OCI-LY3 (cell line): ENCODE measurements around the gene KAT7.

Source experiments
- EZH2phosphoT487 ChIP-seq: fragments of 200-600 bp; shearing (Covaris generic); IDR thresholded peaks from 2 replicates; pipeline ENCODE4 v1.6.1; 2018; ENCODE audit warnings: antibody characterized with exemption, mixed run types, low read depth
- TF ChIP-seq, protein P1 (sequence below): fragments of 200-600, 300-600 bp; sonication (generic); IDR thresholded peaks from 2 replicates; pipeline ENCODE4 v1.5.1; 2014; ENCODE audit warnings: antibody characterized with exemption, low read length, low read depth

- TF ChIP-seq, protein P1, sequence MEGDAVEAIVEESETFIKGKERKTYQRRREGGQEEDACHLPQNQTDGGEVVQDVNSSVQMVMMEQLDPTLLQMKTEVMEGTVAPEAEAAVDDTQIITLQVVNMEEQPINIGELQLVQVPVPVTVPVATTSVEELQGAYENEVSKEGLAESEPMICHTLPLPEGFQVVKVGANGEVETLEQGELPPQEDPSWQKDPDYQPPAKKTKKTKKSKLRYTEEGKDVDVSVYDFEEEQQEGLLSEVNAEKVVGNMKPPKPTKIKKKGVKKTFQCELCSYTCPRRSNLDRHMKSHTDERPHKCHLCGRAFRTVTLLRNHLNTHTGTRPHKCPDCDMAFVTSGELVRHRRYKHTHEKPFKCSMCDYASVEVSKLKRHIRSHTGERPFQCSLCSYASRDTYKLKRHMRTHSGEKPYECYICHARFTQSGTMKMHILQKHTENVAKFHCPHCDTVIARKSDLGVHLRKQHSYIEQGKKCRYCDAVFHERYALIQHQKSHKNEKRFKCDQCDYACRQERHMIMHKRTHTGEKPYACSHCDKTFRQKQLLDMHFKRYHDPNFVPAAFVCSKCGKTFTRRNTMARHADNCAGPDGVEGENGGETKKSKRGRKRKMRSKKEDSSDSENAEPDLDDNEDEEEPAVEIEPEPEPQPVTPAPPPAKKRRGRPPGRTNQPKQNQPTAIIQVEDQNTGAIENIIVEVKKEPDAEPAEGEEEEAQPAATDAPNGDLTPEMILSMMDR = no peak
- no peak for TF ChIP-seq EZH2phosphoT487
Observed at GRCh38 chr17:49749730-49750129, 38.8 kb upstream of the KAT7 start.
